Measurements from ENCODE around the gene MAPRE2.
"Not testable (repeated sequence)": the region's sequence is repeated elsewhere in the genome, so short reads cannot be mapped to it uniquely, and the experiment has no call there.

MAPRE2 gene

DNA sequence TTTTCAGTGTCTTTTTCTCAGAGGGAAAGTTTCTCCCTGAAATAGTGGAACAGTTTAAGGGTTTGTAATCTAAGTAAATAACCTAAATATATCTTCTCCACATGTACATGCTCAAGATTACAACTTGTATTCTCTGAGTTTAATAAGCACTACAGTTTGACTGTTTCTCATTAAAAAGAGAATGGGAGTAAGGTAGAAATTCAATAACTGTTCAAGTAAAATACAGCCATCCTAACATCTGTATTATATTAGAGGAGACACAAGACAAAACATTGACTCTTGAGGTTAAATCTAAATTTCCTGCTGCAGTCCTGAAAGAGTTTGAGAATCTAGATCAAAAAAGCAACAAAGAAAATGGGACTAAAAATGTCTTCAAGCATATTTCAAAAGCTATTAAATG, 126.6 kb downstream of the MAPRE2 start:
- no peak overlapping the region for H3K4me3 ChIP-seq (ENCODE audit: low read depth, low read length)
- TF ChIP-seq CTCF (IDR thresholded peaks at IDR 0.05; ENCODE audit: borderline replicate concordance, insufficient read depth, low read depth, low read length): no peak

- H3K4me3 ChIP-seq (ENCODE audit: low read depth, low read length): not testable (repeated sequence)
Observed at GRCh38 chr18:35170323-35170722, 129.1 kb downstream of the MAPRE2 start.

- TF ChIP-seq CTCF (IDR thresholded peaks at IDR 0.05; ENCODE audit: borderline replicate concordance, insufficient read depth, low read depth, low read length): no peak
- no peak overlapping the region for H3K4me3 ChIP-seq (ENCODE audit: low read depth, low read length)
Observed at GRCh38 chr18:35171315-35171987, 130.2 kb downstream of the MAPRE2 start.

DNA sequence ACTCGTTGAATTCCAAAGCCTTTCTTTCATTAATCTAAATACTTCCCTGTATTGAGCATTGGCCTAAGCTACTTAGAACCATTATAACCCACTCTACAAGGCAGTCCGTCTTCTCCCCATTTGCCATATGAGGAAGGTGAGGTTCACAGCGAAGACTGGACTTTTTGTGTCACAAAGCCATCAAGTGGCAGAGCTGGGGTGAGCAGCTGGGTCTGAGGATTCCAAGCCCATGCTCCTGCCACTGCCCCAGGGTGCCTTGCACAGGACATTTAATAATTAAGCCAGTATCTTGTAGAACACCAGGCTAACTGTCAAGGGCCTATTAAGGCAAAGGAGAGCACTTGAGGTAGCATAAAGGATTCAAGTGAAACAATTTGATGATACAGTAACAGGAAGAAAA, 130.8 kb downstream of the MAPRE2 start:
- no peak overlapping the region for H3K4me3 ChIP-seq (ENCODE audit: low read depth, low read length)
- no peak for TF ChIP-seq CTCF (IDR thresholded peaks at IDR 0.05; ENCODE audit: borderline replicate concordance, insufficient read depth, low read depth, low read length)

- no peak for TF ChIP-seq CTCF (IDR thresholded peaks at IDR 0.05; ENCODE audit: borderline replicate concordance, insufficient read depth, low read depth, low read length)
- no peak overlapping the region for H3K4me3 ChIP-seq (ENCODE audit: low read depth, low read length)
Observed at GRCh38 chr18:35172451-35173035, 131.3 kb downstream of the MAPRE2 start.

DNA sequence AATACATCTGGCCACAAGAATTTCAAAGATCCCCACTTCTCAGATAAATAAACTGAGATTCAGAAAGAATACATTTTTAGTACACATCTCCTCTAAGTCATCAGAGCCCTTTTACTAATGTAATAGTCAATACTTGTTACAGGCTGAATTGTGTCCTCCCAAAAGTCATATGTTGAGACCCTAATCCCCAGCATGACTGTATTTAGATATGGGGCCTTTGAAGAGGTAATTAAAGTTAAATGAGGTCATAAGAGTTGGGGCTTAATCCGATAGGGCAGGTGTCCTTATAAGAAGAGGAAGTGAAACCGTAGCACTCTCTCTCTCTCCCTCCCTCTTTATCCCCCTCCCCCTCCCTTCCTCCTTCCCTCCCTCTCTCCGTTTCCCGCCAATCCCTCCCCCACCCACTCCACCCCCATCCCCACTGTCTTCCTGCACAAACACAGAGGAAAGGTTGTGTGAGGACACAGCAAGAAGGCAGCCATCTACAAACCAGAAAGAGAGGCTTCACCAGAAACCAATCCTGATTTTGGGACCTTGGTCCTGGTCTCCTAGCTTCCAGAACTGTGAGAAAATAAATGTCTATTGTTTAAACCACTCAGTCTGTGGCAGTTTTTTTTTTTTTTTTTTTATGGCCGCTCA, 133.0 kb downstream of the MAPRE2 start:
- no peak overlapping the region for H3K4me3 ChIP-seq (ENCODE audit: low read depth, low read length)
- no peak for TF ChIP-seq CTCF (IDR thresholded peaks at IDR 0.05; ENCODE audit: borderline replicate concordance, insufficient read depth, low read depth, low read length)

- no peak for TF ChIP-seq CTCF (IDR thresholded peaks at IDR 0.05; ENCODE audit: borderline replicate concordance, insufficient read depth, low read depth, low read length)
- H3K4me3 ChIP-seq (ENCODE audit: low read depth, low read length): no peak overlapping the region
Observed at GRCh38 chr18:35174745-35175144, 133.5 kb downstream of the MAPRE2 start.

Measured in GM12875 (cell line).